Endodermal cell (in vitro differentiated cells): ENCODE data around the gene LYL1. TPM values are rescaled to one million over a fixed set of nuclear protein-coding genes. Genes with fewer than 3 reads are reported as not detected.

Experiments used
- DNase-seq: peaks from one replicate; pipeline ENCODE4 v3.0.0-alpha.2; 2017
- H3K27ac ChIP-seq: 2 replicates; pipeline ENCODE4 v1.5.1; 2013; ENCODE audit warnings: mild to moderate bottlenecking, low read depth, low read length, moderate library complexity
- H3K27me3 ChIP-seq: 2 replicates; pipeline ENCODE4 v1.6.1; 2013; ENCODE audit warnings: mild to moderate bottlenecking, low read length, moderate library complexity; ENCODE audit not compliant: insufficient read depth, control insufficient read depth, poor library complexity, severe bottlenecking
- H3K36me3 ChIP-seq: 2 replicates; pipeline ENCODE4 v1.7.0; 2013; ENCODE audit warnings: mild to moderate bottlenecking, low read length, moderate library complexity; ENCODE audit not compliant: control insufficient read depth, insufficient read depth
- H3K4me1 ChIP-seq: one replicate; pipeline ENCODE4 v1.7.0; 2013; ENCODE audit warnings: low read length; ENCODE audit not compliant: control insufficient read depth, insufficient read depth
- H3K4me3 ChIP-seq: 2 replicates; pipeline ENCODE4 v1.5.1; 2013; ENCODE audit warnings: mild to moderate bottlenecking, low read length, moderate library complexity
- H3K9ac ChIP-seq: 2 replicates; pipeline ENCODE4 v1.6.1; 2013; ENCODE audit warnings: mild to moderate bottlenecking, low read length, moderate library complexity; ENCODE audit not compliant: poor library complexity, severe bottlenecking; ENCODE audit errors: extremely low read depth
- H3K9me3 ChIP-seq: 2 replicates; pipeline ENCODE4 v1.6.1; 2013; ENCODE audit warnings: mild to moderate bottlenecking, low read length, moderate library complexity; ENCODE audit not compliant: control insufficient read depth
- H3K27ac Mint-ChIP-seq: 2 replicates; pipeline ENCODE4 v1.8.0; 2020; ENCODE audit warnings: mixed read lengths
- H3K27me3 Mint-ChIP-seq: 2 replicates; pipeline ENCODE4 v1.8.0; 2021; ENCODE audit warnings: mild to moderate bottlenecking, mixed read lengths; ENCODE audit not compliant: insufficient read depth
- H3K36me3 Mint-ChIP-seq: 2 replicates; pipeline ENCODE4 v1.8.0; 2020; ENCODE audit warnings: low read depth, mixed read lengths
- H3K4me1 Mint-ChIP-seq: 2 replicates; pipeline ENCODE4 v1.8.0; 2020; ENCODE audit warnings: mixed read lengths
- H3K4me3 Mint-ChIP-seq: 2 replicates; pipeline ENCODE4 v1.8.0; 2020; ENCODE audit warnings: mild to moderate bottlenecking, moderate library complexity, mixed read lengths
- H3K9me3 Mint-ChIP-seq: 2 replicates; pipeline ENCODE4 v1.8.0; 2020; ENCODE audit warnings: mild to moderate bottlenecking, mixed read lengths
- WGBS, 2 experiments: methylation state at CpG; one replicate each; pipeline versions ENCODE4 v1.1.5 to v1.1.7; 2013; ENCODE audit warnings: missing lambda C conversion rate in 2 of 2, mixed read lengths in 1 of 2; ENCODE audit not compliant: insufficient coverage in 1 of 2, insufficient read length in 1 of 2; 5-methylcytosine and 5-hydroxymethylcytosine counted together
- total RNA-seq, 2 donors: library from RNA; stranded (reverse); fragmentation: NEBNext Ultra II Directional in 1 of 2; extraction: Animal tissue kit (Norgen Biotek cat#: 25700) in 1 of 2; gene quantifications; 2 replicates in 1 of 2; 3 replicates in 1 of 2; pipeline ENCODE4 v1.2.1, GENCODE V29; 2021
- TF ChIP-seq, protein P1 (sequence below): fragments of 200-600 bp; sonication (generic); conservative IDR thresholded peaks from 2 replicates; pipeline ENCODE4 v1.5.0; 2021; ENCODE audit warnings: antibody characterized with exemption, mild to moderate bottlenecking

The LYL1 gene
- total RNA-seq, 2 donors from 2014 or later: 1.9 to 2.0 TPM

GRCh38 chr19:13117772-13118423 lies 15.2 kb upstream of the LYL1 start, which contains the start of gene NACC1:
NACC1 (plus strand) TSS chr19:13118264; CDS start chr19:13135208, 16,944 bp downstream.
- no peaks in the 10 kb centered on the region for H3K9me3 Mint-ChIP-seq
- peaks cover 23% of the 10 kb centered on the region for H3K36me3 Mint-ChIP-seq
- Histone ChIP-seq H3K4me1 (peaks cover 21% of the 10 kb centered on the region), H3K4me3 (peak within 1 kb of the TSS; percentile 96), H3K36me3 (peaks cover 39% of the 10 kb centered on the region), H3K27me3 (no peaks in the 10 kb centered on the region), H3K9ac (peak within 1 kb of the TSS; percentile 84), H3K9me3 (no peaks in the 10 kb centered on the region), H3K27ac (peak within 1 kb of the TSS; percentile 78)
- DNase-seq: peak; percentile 95
- H3K4me3 Mint-ChIP-seq: peak within 1 kb of the TSS; percentile 96
- peaks cover 49% of the 10 kb centered on the region for H3K4me1 Mint-ChIP-seq
- WGBS, 2 experiments: 8 to 15% methylated on average over 26 to 65 of the region's 65 CpGs
- peak within 1 kb of the TSS; percentile 99 for H3K27ac Mint-ChIP-seq
- TF ChIP-seq, protein P1, sequence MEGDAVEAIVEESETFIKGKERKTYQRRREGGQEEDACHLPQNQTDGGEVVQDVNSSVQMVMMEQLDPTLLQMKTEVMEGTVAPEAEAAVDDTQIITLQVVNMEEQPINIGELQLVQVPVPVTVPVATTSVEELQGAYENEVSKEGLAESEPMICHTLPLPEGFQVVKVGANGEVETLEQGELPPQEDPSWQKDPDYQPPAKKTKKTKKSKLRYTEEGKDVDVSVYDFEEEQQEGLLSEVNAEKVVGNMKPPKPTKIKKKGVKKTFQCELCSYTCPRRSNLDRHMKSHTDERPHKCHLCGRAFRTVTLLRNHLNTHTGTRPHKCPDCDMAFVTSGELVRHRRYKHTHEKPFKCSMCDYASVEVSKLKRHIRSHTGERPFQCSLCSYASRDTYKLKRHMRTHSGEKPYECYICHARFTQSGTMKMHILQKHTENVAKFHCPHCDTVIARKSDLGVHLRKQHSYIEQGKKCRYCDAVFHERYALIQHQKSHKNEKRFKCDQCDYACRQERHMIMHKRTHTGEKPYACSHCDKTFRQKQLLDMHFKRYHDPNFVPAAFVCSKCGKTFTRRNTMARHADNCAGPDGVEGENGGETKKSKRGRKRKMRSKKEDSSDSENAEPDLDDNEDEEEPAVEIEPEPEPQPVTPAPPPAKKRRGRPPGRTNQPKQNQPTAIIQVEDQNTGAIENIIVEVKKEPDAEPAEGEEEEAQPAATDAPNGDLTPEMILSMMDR: no peak
- no peaks in the 10 kb centered on the region for H3K27me3 Mint-ChIP-seq

GRCh38 chr19:13117176-13117771 lies 14.6 kb upstream of the LYL1 start:
- Histone ChIP-seq H3K4me1 (peaks cover 21% of the 10 kb centered on the region), H3K27ac (no peak overlapping the region), H3K9ac (peak overlapping the region; percentile 97), H3K27me3 (no peaks in the 10 kb centered on the region), H3K9me3 (no peaks in the 10 kb centered on the region), H3K36me3 (peaks cover 42% of the 10 kb centered on the region), H3K4me3 (peak overlapping the region; percentile 96)
- H3K9me3 Mint-ChIP-seq: no peaks in the 10 kb centered on the region
- peak overlapping the region; percentile 99 for H3K27ac Mint-ChIP-seq
- H3K27me3 Mint-ChIP-seq: no peaks in the 10 kb centered on the region
- TF ChIP-seq, protein P1: no peak
- no peak for DNase-seq
- H3K4me1 Mint-ChIP-seq: peaks cover 44% of the 10 kb centered on the region
- WGBS, 2 experiments: 70 to 73% methylated on average over 17 to 20 of the region's 20 CpGs
- H3K4me3 Mint-ChIP-seq: peak overlapping the region; percentile 96
- H3K36me3 Mint-ChIP-seq: peaks cover 26% of the 10 kb centered on the region

DNA sequence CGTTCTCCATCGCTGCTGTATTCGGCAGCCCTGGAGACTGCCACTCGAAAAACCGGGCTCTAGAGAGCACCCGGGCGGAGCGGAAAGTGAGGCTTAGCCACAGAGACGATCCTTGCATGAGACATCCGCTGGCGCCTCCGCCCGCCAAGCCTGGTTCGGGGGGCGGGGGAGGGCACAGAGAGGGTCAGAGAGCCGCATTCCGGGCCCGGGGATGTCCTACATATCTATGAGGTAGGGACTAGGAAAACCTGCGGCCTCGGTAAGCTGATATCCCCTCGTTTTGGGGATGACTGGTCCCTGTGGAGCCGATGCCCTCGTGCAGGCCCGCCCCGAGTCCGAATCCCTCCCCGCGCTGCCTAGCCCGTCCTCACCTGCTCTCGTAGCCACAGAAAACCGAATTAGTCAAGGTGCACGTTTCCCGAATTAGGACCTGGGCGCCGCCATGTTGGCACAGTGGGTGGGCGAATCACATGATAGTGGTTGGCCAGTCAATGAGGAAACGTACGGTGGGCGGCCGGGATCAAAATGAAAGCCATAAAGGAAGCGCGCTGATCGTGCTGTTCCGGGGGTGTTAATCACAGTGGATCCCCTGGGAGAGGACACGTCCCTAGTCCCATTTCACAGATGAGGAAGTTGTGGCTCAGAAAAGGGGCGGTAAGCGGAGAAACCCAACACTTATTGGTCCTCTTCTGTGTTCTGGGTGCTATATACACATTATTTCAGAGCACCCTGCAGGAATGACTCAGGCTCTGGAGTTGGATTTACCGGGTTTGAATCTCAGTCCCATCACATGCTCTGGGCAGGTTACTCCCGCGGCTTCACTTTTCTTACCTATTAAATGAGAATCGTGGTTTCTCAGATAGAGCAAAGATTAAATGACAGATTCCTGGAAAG lies 13.9 kb upstream of the LYL1 start, which contains the start of gene TRMT1:
Gene TRMT1, minus strand, starts transcription at position 459 of the 894 bp plus-strand sequence. Its CDS starts 341 bp downstream, at position 118.
- Histone ChIP-seq H3K4me3 (peak within 1 kb of the TSS; percentile 96), H3K9ac (peak within 1 kb of the TSS; percentile 97), H3K27me3 (no peaks in the 10 kb centered on the region), H3K9me3 (no peaks in the 10 kb centered on the region), H3K36me3 (peaks cover 41% of the 10 kb centered on the region), H3K27ac (peak within 1 kb of the TSS; percentile 74), H3K4me1 (peaks cover 19% of the 10 kb centered on the region)
- peak within 1 kb of the TSS; percentile 96 for H3K4me3 Mint-ChIP-seq
- H3K27ac Mint-ChIP-seq: peak within 1 kb of the TSS; percentile 99
- peaks cover 37% of the 10 kb centered on the region for H3K4me1 Mint-ChIP-seq
- no peaks in the 10 kb centered on the region for H3K27me3 Mint-ChIP-seq
- peak; percentile 98 for DNase-seq
- TF ChIP-seq, protein P1: no peak
- H3K9me3 Mint-ChIP-seq: no peaks in the 10 kb centered on the region
- H3K36me3 Mint-ChIP-seq: peaks cover 23% of the 10 kb centered on the region
- 0 to 1% methylated on average over 19 to 51 of the region's 51 CpGs for WGBS, 2 experiments
